HepG2 (cell line): ENCODE data around the gene SELENOS. TPM values are rescaled to one million over a fixed set of nuclear protein-coding genes. Genes with fewer than 3 reads are reported as not detected.

Experiments used
- ATAC-seq: fragments of 200-7000 bp; cut with Tn5 transposase; 3 replicates; pipeline ENCODE4 v1.9.1; 2020; ENCODE audit warnings: mild to moderate bottlenecking, moderate library complexity
- BruUV-seq: library from RNA; stranded (reverse); fragments of 400-500 nt; replicated peaks from 2 replicates; lab custom pipeline; 2021; lab: Mats Ljungman, UMichigan
- CTCF ChIA-PET: fragments of 300-600 bp; formaldehyde crosslinking; extraction: SDS; loops from one replicate; lab custom pipeline; 2021; ENCODE audit warnings: low total read pairs, inconsistent platforms, low intra/inter-chr PET ratio; lab: Yijun Ruan, JAX
- POLR2A ChIA-PET: fragments of 350-600 bp; sonication (Branson Sonifier 250); formaldehyde crosslinking; loops from one replicate; lab custom pipeline; 2020; ENCODE audit warnings: antibody characterized with exemption, inconsistent platforms; lab: Yijun Ruan, JAX
- DNase-seq: peaks from one replicate; pipeline ENCODE4 v3.0.0-alpha.2; 2015; ENCODE audit warnings: low spot score
- FAIRE-seq: peaks from 3 replicates; lab custom pipeline; 2011; peaks lifted over from hg19 to GRCh38; lab: Jason Lieb, UNC
- H2AFZ ChIP-seq: one replicate; pipeline ENCODE4 v1.6.1; 2011; ENCODE audit warnings: low read length, inconsistent platforms
- H3K27ac ChIP-seq: fragments of 300-600 bp; 3 replicates; pipeline ENCODE4 v1.8.0; 2011; ENCODE audit warnings: mixed run types, mild to moderate bottlenecking, mixed read lengths, low read length, inconsistent platforms; ENCODE audit not compliant: insufficient read depth; ENCODE audit errors: extremely low read length
- H3K27me3 ChIP-seq, 2 experiments: fragments of 200-600 bp in 1 of 2; 2 replicates in 1 of 2; 3 replicates in 1 of 2; pipeline versions ENCODE4 v1.6.0 to v1.8.0; 2011; ENCODE audit warnings: low read length in 2 of 2, mild to moderate bottlenecking in 2 of 2, moderate library complexity in 2 of 2, inconsistent platforms in 1 of 2; ENCODE audit not compliant: insufficient read depth in 2 of 2, control insufficient read depth in 1 of 2
- H3K36me3 ChIP-seq, 2 experiments: fragments of 200-600 bp in 1 of 2; replicated peaks in 1 of 2; 2 replicates in 1 of 2; 3 replicates in 1 of 2; pipeline versions ENCODE4 v1.5.1 to v1.8.0; 2011; ENCODE audit warnings: low read length in 2 of 2, inconsistent platforms in 1 of 2; ENCODE audit not compliant: insufficient read depth in 2 of 2, control insufficient read depth in 1 of 2
- H3K4me1 ChIP-seq: 2 replicates; pipeline ENCODE4 v1.5.1; 2012; ENCODE audit warnings: low read length, inconsistent platforms; ENCODE audit not compliant: insufficient read depth
- H3K4me2 ChIP-seq: 2 replicates; pipeline ENCODE4 v1.6.0; 2011; ENCODE audit warnings: low read depth, low read length, inconsistent platforms
- H3K4me3 ChIP-seq, 3 experiments: fragments of 200-600 bp in 1 of 3; sonication (generic), shearing (Covaris generic) in 1 of 3; replicated peaks in 1 of 3; 2 replicates each; pipeline ENCODE4 v1.5.1; 2011 to 2016; ENCODE audit warnings: low read length in 3 of 3, inconsistent platforms in 2 of 3, low read depth in 2 of 3, mild to moderate bottlenecking in 2 of 3, control low read depth in 1 of 3, mixed read lengths in 1 of 3; ENCODE audit not compliant: insufficient read depth in 1 of 3
- H3K79me2 ChIP-seq: one replicate; pipeline ENCODE4 v1.6.1; 2011; ENCODE audit warnings: low read length, inconsistent platforms; ENCODE audit not compliant: insufficient read depth
- H3K9ac ChIP-seq: 2 replicates; pipeline ENCODE4 v1.6.0; 2011; ENCODE audit warnings: mild to moderate bottlenecking, low read depth, low read length, inconsistent platforms; ENCODE audit not compliant: insufficient read depth
- H3K9me3 ChIP-seq: 2 replicates; pipeline ENCODE4 v1.5.1; 2012; ENCODE audit warnings: mild to moderate bottlenecking, low read length
- H4K20me1 ChIP-seq: 2 replicates; pipeline ENCODE4 v1.6.0; 2011; ENCODE audit warnings: inconsistent platforms, mild to moderate bottlenecking, low read length, moderate library complexity; ENCODE audit not compliant: insufficient read depth
- CHD2 ChIP-seq: IDR thresholded peaks from 2 replicates; pipeline ENCODE4 v1.6.1; 2011; ENCODE audit warnings: low read depth, low read length, improper control_type of control experiment
- DBP ChIP-seq: sonication (generic); formaldehyde crosslinking; IDR thresholded peaks from 2 replicates; pipeline ENCODE4 v1.4.0; 2020; ENCODE audit warnings: missing genetic modification reagents; ENCODE audit errors: not compliant biosample characterization
- HNF4A ChIP-seq: sonication (generic); formaldehyde crosslinking; IDR thresholded peaks from 2 replicates; pipeline ENCODE4 v1.4.0; 2020; ENCODE audit warnings: missing genetic modification reagents
- KDM2A ChIP-seq: sonication (generic); formaldehyde crosslinking; IDR thresholded peaks from 2 replicates; pipeline ENCODE4 v1.4.0; 2020; ENCODE audit warnings: low read depth, missing genetic modification reagents, borderline replicate concordance
- NFRKB ChIP-seq: fragments of 450-650 bp; IDR thresholded peaks from 2 replicates; pipeline ENCODE4 v1.6.1; 2017
- NONO ChIP-seq, 2 experiments: fragments of 450-650 bp in 1 of 2; sonication (generic) in 1 of 2; formaldehyde crosslinking in 1 of 2; IDR thresholded peaks in 1 of 2; conservative IDR thresholded peaks in 1 of 2; 2 replicates each; pipeline versions ENCODE4 v1.6.1 to v1.8.0; 2017 to 2022; ENCODE audit warnings: mild to moderate bottlenecking in 1 of 2, missing genetic modification reagents in 1 of 2, moderate library complexity in 1 of 2
- REL ChIP-seq: sonication (generic); formaldehyde crosslinking; conservative IDR thresholded peaks from 2 replicates; pipeline ENCODE4 v1.8.0; 2022; ENCODE audit warnings: mild to moderate bottlenecking, missing genetic modification reagents, moderate library complexity
- SKIL ChIP-seq: sonication (generic); formaldehyde crosslinking; IDR thresholded peaks from 2 replicates; pipeline ENCODE4 v1.8.0; 2022; ENCODE audit warnings: missing genetic modification reagents, mild to moderate bottlenecking, moderate library complexity, borderline replicate concordance
- TFE3 ChIP-seq: IDR thresholded peaks from 2 replicates; pipeline ENCODE4 v1.6.1; 2016
- TP53 ChIP-seq: sonication (generic); formaldehyde crosslinking; conservative IDR thresholded peaks from 2 replicates; pipeline ENCODE4 v1.4.0; 2020; ENCODE audit warnings: missing genetic modification reagents
- ZBTB3 ChIP-seq: sonication (generic); formaldehyde crosslinking; IDR thresholded peaks from 2 replicates; pipeline ENCODE4 v1.4.0; 2020; ENCODE audit warnings: low read depth, mild to moderate bottlenecking, moderate library complexity, missing genetic modification reagents, borderline replicate concordance
- ZNF432 ChIP-seq: sonication (generic); formaldehyde crosslinking; IDR thresholded peaks from 2 replicates; pipeline ENCODE4 v1.5.0; 2020; ENCODE audit warnings: missing genetic modification reagents, mild to moderate bottlenecking, borderline replicate concordance
- WGBS: methylation state at CpG from one replicate; pipeline ENCODE4 v1.1.6; 2017; ENCODE audit warnings: low lambda C conversion rate; 5-methylcytosine and 5-hydroxymethylcytosine counted together
- in situ Hi-C: cut with HindIII; loops from 2 replicates; pipeline ENCODE4 v1.10.0; 2017; ENCODE audit warnings: low pct_unique_long_range_greater_than_20kb; ENCODE audit not compliant: extremely low pct_ligation_motif_present
- intact Hi-C: fragments of 100-400 bp; cut with micrococcal nuclease; formaldehyde crosslinking; loops from one replicate; pipeline ENCODE4 v1.10.0; 2022; ENCODE audit not compliant: unreplicated experiment
- polyA plus RNA-seq, 8 experiments: library from polyadenylated mRNA; depleted of rRNA in 3 of 8; stranded (reverse) in 7 of 8; unstranded in 1 of 8; fragments of >200 nt; fragmentation: Illumina TruSeq in 4 of 8; extraction: Trizol in 4 of 8; gene quantifications; 2 replicates each; pipeline versions ENCODE4 v1.2.1 to v1.2.3, GENCODE V29; 2011 to 2016; ENCODE audit warnings: low read depth in 4 of 8, missing spikeins in 1 of 8, mixed read lengths in 1 of 8; ENCODE audit not compliant: insufficient read depth in 1 of 8
- total RNA-seq, 5 experiments: library from RNA; depleted of rRNA; stranded (reverse); fragments of >200 nt; fragmentation: Illumina TruSeq; extraction: Trizol; gene quantifications; 2 replicates each; pipeline ENCODE4 v1.2.3, GENCODE V29; 2016; ENCODE audit warnings: low read depth in 1 of 5

SELENOS gene
- total and polyA plus RNA-seq, 2 of the 13 experiments (the other 11 are each of a cell fraction or from before 2014, with no cell fraction given) = 63.0 to 66.1 TPM

DNA sequence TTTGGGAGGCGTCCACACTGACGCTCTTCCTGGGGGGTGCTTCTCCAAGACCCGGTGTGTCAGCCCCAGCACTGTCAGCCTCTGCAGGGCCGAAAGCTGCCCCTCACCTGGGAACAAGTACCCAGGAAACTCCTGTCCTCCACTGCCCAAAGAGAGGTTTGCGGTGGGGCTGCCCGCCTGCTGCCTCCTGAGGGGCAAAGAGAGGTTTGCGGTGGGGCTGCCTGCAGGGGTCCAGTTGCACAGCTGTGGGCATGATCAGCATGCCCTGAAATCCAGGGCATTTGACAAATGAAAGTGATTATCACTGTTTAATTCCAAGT is 32.8 kb upstream of the SELENOS start:
- Histone ChIP-seq H3K79me2 (no peaks in the 10 kb centered on the region), H3K4me3 (no peak overlapping the region), H3K36me3 (peaks cover 16 to 22% of the 10 kb centered on the region in 2 experiments; a peak in 4 of 5 replicates), H3K9ac (no peak overlapping the region), H3K4me2 (no peak overlapping the region), H3K27ac (no peak overlapping the region), H4K20me1 (no peaks in the 10 kb centered on the region), H3K4me1 (no peaks in the 10 kb centered on the region), H3K9me3 (no peaks in the 10 kb centered on the region), H2AFZ (no peak overlapping the region), H3K27me3 (no peaks in the 10 kb centered on the region; a peak in 1 of 5 replicates)
- ATAC-seq (no peak), FAIRE-seq (no peak), DNase-seq (no peak)
- TF ChIP-seq ZNF432 (CRISPR knock-in tag) (no peak), TP53 (CRISPR knock-in tag) (no peak), NONO (IDR thresholded peaks at IDR 0.05) (no peak), NONO (CRISPR knock-in tag; conservative IDR thresholded peaks at IDR 0.05) (no peak), SKIL (CRISPR knock-in tag) (no peak), REL (CRISPR knock-in tag) (no peak), DBP (no peak), KDM2A (CRISPR knock-in tag) (no peak), TFE3 (no peak), ZBTB3 (CRISPR knock-in tag) (no peak), HNF4A (CRISPR knock-in tag) (no peak), CHD2 (no peak), NFRKB (no peak)
- intact Hi-C loops (no loop called here), in situ Hi-C loops (no loop called here)
- CTCF ChIA-PET = no interaction called here
- POLR2A ChIA-PET = no interaction called here
- no TSS peak for BruUV-seq
- 89% methylated on average over 3 of the region's 7 CpGs for WGBS
